HG03442 (cell line): ENCODE measurements around the gene GRM7.

Source experiments
- ATAC-seq: cut with Tn5 transposase; IDR thresholded peaks from one replicate; pipeline ENCODE4 v1.9.1; 2021; ENCODE audit warnings: mild to moderate bottlenecking, moderate library complexity; ENCODE audit not compliant: unreplicated experiment

The GRM7 gene

DNA sequence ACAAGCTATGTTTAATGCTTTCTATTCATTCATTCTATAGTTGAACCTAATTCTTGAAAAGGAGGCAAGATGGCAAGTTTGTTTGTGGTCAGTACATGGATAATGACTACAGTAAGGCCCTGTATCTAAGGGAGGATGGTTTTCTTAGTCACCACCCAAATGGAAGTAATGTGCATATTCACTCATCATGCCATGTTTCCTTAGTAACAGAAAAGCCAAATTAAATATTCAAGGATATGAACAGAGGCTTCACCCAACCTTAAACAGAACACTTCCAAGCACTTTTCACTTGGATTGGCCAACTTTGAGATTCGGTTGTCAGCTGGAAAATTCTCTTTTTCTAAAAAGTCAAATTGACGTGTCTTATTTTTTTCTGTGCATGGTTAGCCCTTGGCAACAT lies 835.4 kb downstream of the GRM7 start:
- ATAC-seq = no peak

GRCh38 chr3:7697548-7697947 lies 836.6 kb downstream of the GRM7 start:
- no peak for ATAC-seq

GRCh38 chr3:7700539-7700938 lies 839.6 kb downstream of the GRM7 start:
- no peak for ATAC-seq

GRCh38 chr3:7700977-7701376 lies 840.1 kb downstream of the GRM7 start:
- ATAC-seq = no peak

DNA sequence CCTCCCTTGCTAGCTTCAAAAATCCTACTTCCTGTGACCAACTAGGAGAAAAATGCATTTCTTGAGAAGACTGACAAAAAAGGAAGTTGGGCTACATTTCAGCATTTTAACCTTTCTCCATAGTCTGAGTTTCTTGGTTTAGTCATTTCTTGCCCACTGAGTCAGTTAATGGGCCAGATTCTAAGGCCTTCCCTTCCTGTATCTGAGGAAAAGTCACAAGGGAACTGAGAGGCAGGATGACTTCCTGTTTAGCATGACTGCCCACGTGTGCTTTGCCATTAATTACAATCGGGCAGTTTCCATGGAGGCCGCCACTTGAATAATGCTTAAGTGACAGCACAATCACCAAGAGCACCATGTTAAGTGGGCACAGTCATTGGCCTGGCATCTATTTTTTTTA lies 846.3 kb downstream of the GRM7 start:
- no peak for ATAC-seq

- no peak for ATAC-seq
Measured at GRCh38 chr3:7709376-7710082, 848.6 kb downstream of the GRM7 start.

DNA sequence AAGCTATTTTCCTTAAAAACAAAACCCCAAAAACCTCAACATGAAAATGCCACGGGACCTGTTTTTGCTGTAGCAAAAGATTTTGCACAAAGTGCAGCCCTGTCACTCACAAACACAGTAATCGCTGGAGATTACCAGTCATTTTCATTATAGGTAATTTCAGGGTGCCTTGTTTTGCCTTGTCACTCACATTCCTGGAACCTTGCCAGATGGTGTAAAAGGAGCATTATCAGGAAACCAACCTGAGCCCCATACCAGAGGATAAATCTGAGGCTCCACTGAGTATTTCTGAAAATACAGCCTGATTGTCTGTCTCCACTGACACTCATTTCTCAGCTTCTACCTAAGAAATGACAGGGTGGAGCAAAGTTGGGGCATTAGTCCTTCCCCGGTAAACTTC lies 849.4 kb downstream of the GRM7 start:
- ATAC-seq = no peak

DNA sequence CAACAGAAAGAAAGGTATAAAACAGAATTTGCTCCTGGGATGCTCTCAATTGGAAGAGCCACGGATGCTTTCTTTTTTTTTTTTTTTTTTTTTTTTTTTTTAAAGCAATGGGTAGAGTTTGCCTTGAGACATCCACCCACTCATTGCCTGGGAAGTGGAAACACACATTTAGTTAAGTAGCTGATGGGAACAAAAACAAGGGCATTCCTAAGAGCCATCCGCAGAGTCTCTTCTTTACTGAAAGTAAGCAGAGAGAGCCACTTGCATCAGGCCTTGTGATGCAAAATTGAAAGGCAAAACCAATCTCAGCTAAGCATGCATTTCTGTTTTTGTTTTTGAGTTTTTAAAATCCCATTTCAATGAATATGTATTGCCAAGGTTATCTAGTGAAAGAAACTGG lies 852.8 kb downstream of the GRM7 start:
- no peak for ATAC-seq

DNA sequence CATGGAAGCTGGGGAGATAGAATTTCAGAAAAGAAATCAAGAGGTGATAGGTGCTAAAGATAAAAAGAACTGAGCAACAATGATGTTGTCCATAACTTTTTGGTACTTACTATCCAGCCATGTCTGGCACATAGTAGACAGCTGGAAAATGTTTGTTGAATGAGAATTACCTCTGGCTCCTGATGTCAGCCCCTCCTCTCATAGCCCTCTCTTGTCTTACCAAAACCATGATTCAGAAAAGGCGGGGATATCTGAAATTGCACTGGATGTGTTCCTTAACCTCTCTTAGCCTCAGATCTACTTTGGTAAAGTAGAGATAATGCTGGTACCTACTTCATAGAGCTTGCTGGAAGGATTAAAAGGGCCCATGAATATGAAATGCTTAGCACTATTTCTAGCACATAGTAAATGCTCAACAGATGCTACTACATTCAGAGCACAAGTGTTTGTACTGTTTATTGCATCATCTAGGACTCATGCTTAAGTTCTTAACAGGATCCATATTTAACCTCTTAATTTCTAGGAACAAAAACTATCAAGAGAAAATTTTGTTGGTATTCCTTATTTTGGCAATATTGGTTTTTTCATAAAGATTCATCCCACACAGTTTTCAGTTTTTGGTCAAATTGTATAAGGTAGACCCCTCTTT lies 859.9 kb downstream of the GRM7 start:
- no peak for ATAC-seq

GRCh38 chr3:7721869-7722268 lies 861.0 kb downstream of the GRM7 start:
- ATAC-seq = no peak

- ATAC-seq = no peak
Measured at GRCh38 chr3:7728566-7729519, 867.9 kb downstream of the GRM7 start.

- no peak for ATAC-seq
Measured at GRCh38 chr3:7733933-7734332, 873.0 kb downstream of the GRM7 start.

- ATAC-seq = no peak
Measured at GRCh38 chr3:7734456-7734855, 873.5 kb downstream of the GRM7 start.

DNA sequence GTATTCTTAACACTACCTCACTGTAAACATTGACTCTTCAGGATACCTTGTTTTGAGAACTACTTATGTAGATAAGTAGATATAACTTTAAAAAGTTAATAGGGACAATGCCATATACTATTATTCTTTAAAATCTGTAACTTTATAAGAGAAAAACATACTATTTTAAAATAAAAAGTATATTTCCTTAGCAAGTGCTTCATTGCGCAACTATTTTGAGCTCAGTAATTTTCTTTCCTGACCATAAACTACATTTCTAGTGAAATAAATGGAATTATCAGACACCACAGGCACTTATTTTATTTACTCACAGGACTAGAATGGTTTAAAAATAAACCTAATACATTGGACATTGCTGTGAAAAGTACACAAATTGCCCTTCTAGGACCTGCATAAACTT lies 876.3 kb downstream of the GRM7 start:
- no peak for ATAC-seq

GRCh38 chr3:7739754-7740153 lies 878.8 kb downstream of the GRM7 start:
- ATAC-seq = no peak

DNA sequence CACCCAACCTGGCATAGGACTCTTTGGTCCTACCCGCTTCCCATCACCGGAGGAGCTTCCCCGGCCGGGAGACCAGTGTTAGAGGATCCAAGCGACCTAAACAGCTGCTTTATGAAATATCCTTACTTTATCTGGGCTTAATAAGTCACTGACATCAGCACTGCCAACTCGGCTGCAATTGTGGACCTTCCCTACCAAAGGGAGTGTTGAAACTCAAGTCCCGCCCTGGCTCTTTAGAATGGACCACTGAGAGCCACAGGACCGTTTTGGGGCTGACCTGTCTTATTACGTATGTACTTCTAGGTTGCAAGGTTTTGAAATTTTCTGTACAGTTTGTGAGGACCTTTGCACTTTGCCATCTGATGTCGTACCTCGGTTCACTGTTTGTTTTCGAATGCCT lies 879.5 kb downstream of the GRM7 start:
- no peak for ATAC-seq

DNA sequence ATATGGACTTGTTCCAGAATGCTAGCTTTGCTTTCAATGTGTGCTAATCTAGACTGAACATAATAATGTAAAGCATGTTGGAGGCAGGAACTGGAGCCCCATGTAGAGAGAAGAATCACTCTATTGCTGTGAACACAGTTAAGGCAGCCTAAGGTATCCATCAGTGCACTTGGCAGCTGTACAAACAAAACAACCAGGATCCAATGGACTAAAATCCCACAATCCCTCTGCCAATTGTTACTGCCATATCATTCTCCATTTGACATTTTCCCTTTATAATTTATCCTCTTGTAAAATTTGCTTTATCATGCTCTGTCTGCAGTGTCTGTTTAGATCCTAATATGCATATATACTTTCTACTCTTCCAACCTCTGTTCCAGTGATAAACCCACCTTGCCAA lies 883.9 kb downstream of the GRM7 start:
- ATAC-seq = no peak

DNA sequence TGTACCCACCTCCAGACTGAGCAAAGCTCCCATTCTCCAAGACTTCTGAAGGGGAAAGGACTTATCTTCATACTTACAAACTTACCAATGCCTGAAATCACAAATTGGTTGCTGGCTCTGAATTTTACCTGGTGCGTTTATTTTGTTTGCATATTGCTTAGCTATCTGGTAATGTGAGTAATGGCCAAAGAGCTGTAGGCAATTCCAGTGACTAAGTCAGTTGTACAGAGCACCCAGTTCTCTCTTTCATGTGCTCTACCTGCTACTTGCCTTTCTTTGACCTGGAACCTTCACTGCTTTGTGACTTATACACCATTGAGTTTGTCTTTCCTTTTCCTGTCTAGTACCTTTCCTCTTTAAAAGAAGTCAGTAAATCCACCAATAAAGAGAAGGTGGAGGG lies 884.8 kb downstream of the GRM7 start:
- no peak for ATAC-seq

DNA sequence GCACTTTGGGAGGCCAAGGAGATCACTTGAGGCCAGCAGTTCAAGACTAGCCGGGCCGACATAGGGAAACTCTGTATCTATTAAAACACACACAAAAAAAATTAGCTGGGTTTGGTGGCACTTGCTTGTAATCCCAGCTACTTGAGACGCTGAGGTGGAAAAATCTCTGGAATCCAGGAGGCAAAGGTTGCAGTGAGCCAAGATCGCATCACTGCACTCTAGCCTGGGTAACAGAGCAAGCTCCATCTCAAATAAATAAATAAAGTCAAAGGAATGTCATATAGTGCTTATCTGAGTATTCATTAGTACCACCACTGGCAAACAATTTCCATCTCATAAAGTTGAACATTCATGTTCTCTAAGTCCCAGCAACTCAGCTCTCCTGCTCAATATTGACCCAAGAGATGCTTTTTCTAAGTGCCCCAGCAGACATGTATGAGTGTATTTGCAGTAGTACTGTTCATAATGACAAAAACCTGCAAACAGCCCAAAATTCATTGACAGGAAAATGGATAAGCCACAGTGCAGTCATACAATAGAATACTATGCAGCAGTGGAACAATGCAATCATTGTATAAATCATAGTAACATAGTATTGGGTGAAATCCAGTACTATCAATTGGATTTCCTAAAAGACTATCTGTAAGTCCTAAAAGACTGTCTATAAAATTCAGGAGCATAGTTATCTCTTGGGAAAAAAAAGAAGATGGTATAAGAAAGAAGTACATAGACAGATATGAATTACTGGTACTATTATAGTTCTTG lies 889.2 kb downstream of the GRM7 start:
- ATAC-seq = no peak

- no peak for ATAC-seq
Measured at GRCh38 chr3:7752005-7752404, 891.1 kb downstream of the GRM7 start.
